WTC11 (cell line): ENCODE measurements around the gene COL13A1. TPM values are rescaled to one million over a fixed set of nuclear protein-coding genes. Genes with fewer than 3 reads are reported as not detected.

Source experiments
- ATAC-seq: fragments of 200-7000 bp; cut with Tn5 transposase; 2 replicates; pipeline ENCODE4 v1.10.0; 2021; ENCODE audit warnings: mild to moderate bottlenecking, moderate library complexity
- CTCF ChIA-PET: fragments of 300-600 bp; sonication (Branson Sonifier 250); formaldehyde crosslinking; loops from one replicate; lab custom pipeline; 2021; ENCODE audit warnings: antibody characterized with exemption; lab: Charles Lee
- POLR2A ChIA-PET: fragments of 350-600 bp; sonication (Branson Sonifier 250); formaldehyde crosslinking; loops from one replicate; lab custom pipeline; 2021; ENCODE audit warnings: antibody characterized with exemption; lab: Charles Lee
- DNase-seq: peaks from one replicate; pipeline ENCODE4 v3.0.0; 2021; ENCODE audit warnings: low spot score
- H3K27ac Mint-ChIP-seq: 2 replicates; pipeline ENCODE4 v1.8.0; 2021; ENCODE audit warnings: mixed read lengths
- H3K27me3 Mint-ChIP-seq: 2 replicates; pipeline ENCODE4 v1.8.0; 2021; ENCODE audit warnings: low read depth, mild to moderate bottlenecking, moderate library complexity, mixed read lengths
- H3K36me3 Mint-ChIP-seq: 2 replicates; pipeline ENCODE4 v1.8.0; 2021; ENCODE audit warnings: mixed read lengths
- H3K4me1 Mint-ChIP-seq: 2 replicates; pipeline ENCODE4 v1.8.0; 2022; ENCODE audit warnings: mixed read lengths
- H3K4me3 Mint-ChIP-seq: 2 replicates; pipeline ENCODE4 v1.8.0; 2021; ENCODE audit warnings: mild to moderate bottlenecking, moderate library complexity, mixed read lengths
- H3K9me3 Mint-ChIP-seq: 2 replicates; pipeline ENCODE4 v1.8.0; 2021; ENCODE audit warnings: mixed read lengths
- AR ChIP-seq: fragments of 250-450 bp; sonication (Bioruptor Pico); IDR thresholded peaks from 2 replicates; pipeline ENCODE4 v1.9.0; 2021; ENCODE audit warnings: mild to moderate bottlenecking
- CTCF ChIP-seq: fragments of 200-600 bp; IDR thresholded peaks from 2 replicates; pipeline ENCODE4 v1.8.0; 2022; ENCODE audit warnings: antibody characterized with exemption
- ETV6 ChIP-seq: sonication (generic); formaldehyde crosslinking; IDR thresholded peaks from 2 replicates; pipeline ENCODE4 v1.8.1; 2022; ENCODE audit warnings: mild to moderate bottlenecking, missing genetic modification reagents
- GRHL2 ChIP-seq: fragments of 250-450 bp; sonication (Bioruptor Pico); IDR thresholded peaks from 2 replicates; pipeline ENCODE4 v1.8.0; 2022; ENCODE audit warnings: mild to moderate bottlenecking, moderate library complexity; ENCODE audit not compliant: insufficient replicate concordance, severe bottlenecking
- HMGA2 ChIP-seq: fragments of 250-450 bp; sonication (Bioruptor Pico); IDR thresholded peaks from 2 replicates; pipeline ENCODE4 v1.4.0; 2021; ENCODE audit warnings: mild to moderate bottlenecking, moderate library complexity
- IRF1 ChIP-seq: sonication (generic); formaldehyde crosslinking; IDR thresholded peaks from 2 replicates; pipeline ENCODE4 v1.8.0; 2023; ENCODE audit warnings: missing genetic modification reagents
- MAX ChIP-seq: sonication (generic); formaldehyde crosslinking; IDR thresholded peaks from 2 replicates; pipeline ENCODE4 v1.8.0; 2022; ENCODE audit warnings: mild to moderate bottlenecking, missing genetic modification reagents
- MXD4 ChIP-seq: fragments of 250-450 bp; sonication (Bioruptor Pico); IDR thresholded peaks from 2 replicates; pipeline ENCODE4 v1.8.0; 2021; ENCODE audit warnings: mild to moderate bottlenecking, moderate library complexity, borderline replicate concordance
- SP1 ChIP-seq: sonication (generic); formaldehyde crosslinking; conservative IDR thresholded peaks from 2 replicates; pipeline ENCODE4 v1.8.1; 2022; ENCODE audit warnings: missing genetic modification reagents
- ZNF317 ChIP-seq: sonication (generic); formaldehyde crosslinking; IDR thresholded peaks from 2 replicates; pipeline ENCODE4 v1.8.1; 2023; ENCODE audit warnings: low read depth, mild to moderate bottlenecking, moderate library complexity, missing genetic modification reagents, borderline replicate concordance
- ZNF416 ChIP-seq: fragments of 250-450 bp; sonication (Bioruptor Pico); IDR thresholded peaks from 2 replicates; pipeline ENCODE4 v1.9.0; 2021; ENCODE audit warnings: mild to moderate bottlenecking, inconsistent platforms
- total RNA-seq: library from RNA; stranded (reverse); gene quantifications from 3 replicates; pipeline ENCODE4 v1.2.3, GENCODE V29; 2021
- TF ChIP-seq, protein P1 (sequence below): sonication (generic); formaldehyde crosslinking; IDR thresholded peaks from 2 replicates; pipeline ENCODE4 v1.8.0; 2023; ENCODE audit warnings: missing genetic modification reagents, mild to moderate bottlenecking, borderline replicate concordance

Gene COL13A1
- total RNA-seq, 1 experiment from 2014 or later: 7.1 TPM

DNA sequence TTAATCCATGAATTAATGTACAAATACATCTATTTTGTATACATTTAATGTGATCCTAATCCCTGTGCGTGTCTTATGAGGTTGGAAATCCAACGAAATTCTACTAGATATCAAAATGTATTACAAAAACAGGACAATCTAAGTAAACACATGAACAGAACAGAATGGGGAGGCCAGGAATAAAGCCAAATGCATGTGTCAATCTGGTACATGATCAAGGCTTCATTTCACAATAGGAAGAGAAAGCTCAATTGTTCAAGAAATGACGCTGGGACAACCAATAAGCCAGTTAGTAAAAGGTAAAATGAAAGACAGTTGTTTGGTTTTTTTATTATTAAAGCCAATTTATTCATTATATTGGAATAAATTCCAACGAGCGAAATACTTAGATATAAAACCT, 83.0 kb downstream of the COL13A1 start:
- no peak overlapping the region for H3K27ac Mint-ChIP-seq
- POLR2A ChIA-PET: no interaction called here
- H3K4me3 Mint-ChIP-seq: no peak overlapping the region
- TF ChIP-seq AR: no peak
- no peak for TF ChIP-seq IRF1
- TF ChIP-seq ZNF317 (CRISPR knock-in tag): no peak
- TF ChIP-seq HMGA2: no peak
- TF ChIP-seq GRHL2 (CRISPR knock-in tag): no peak
- TF ChIP-seq ETV6 (CRISPR knock-in tag): no peak
- TF ChIP-seq MAX: no peak
- TF ChIP-seq MXD4 (CRISPR knock-in tag): no peak
- no peak for TF ChIP-seq ZNF416 (CRISPR knock-in tag)
- TF ChIP-seq, all 79 proteins: peak for 0
- ATAC-seq (no peak), DNase-seq (no peak)
- peaks cover 23% of the 10 kb centered on the region for H3K4me1 Mint-ChIP-seq
- H3K27me3 Mint-ChIP-seq: no peaks in the 10 kb centered on the region; the same call in 1 of the 2 replicates
- CTCF ChIA-PET: interaction anchor here (1.8 to 3.1 kb wide), 5 partner anchors 24 to 98 kb away, joined by 11 to 73 read pairs (median 18); no protein-coding TSS in a partner anchor
- H3K9me3 Mint-ChIP-seq: no peaks in the 10 kb centered on the region
- no peaks in the 10 kb centered on the region for H3K36me3 Mint-ChIP-seq

DNA sequence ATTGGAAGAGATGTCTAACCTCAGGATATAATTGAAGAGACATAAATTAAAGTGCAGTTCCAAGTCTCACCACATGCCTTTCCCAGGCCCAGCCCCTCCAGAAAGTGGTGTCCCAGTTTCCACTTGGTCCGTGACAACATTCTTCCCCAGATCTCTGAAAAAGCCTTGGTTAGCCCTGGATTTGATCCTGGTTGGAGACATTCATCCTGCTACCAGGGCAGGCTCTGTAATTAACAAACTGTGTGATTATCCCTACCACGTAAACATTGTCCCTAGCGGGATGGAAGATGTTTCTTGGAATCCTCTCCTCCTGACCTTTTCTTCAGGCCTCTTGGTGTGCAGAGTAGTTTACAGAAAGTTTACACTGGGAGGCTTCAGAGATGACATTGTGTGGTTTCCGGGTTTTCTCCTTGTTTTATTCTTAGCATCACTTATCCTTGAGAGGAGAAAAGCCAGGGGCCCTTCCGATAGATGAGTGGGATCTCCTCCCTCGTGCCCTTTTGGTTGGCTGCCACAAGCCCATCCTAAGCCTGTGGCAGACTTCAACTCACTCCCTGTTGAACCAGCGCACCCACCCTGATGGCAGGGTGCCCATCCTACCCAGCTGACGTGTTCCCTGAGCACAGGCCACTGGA, 83.8 kb downstream of the COL13A1 start:
- Mint-ChIP-seq H3K27me3 (no peaks in the 10 kb centered on the region; the same call in none of the 2 replicates), H3K36me3 (no peaks in the 10 kb centered on the region), H3K9me3 (no peaks in the 10 kb centered on the region), H3K4me3 (no peak overlapping the region), H3K4me1 (peaks cover 16% of the 10 kb centered on the region), H3K27ac (no peak overlapping the region)
- ChIA-PET CTCF (interaction anchor here (2.9 kb wide), 1 partner anchor 26 kb away, joined by 18 read pairs; no protein-coding TSS in a partner anchor), POLR2A (no interaction called here)
- ATAC-seq (peak; percentile 48), DNase-seq (no peak)
- TF ChIP-seq CTCF (peak; percentile 42; the same call in 1 of the 2 replicates), SP1 (no peak)
- TF ChIP-seq, protein P1, sequence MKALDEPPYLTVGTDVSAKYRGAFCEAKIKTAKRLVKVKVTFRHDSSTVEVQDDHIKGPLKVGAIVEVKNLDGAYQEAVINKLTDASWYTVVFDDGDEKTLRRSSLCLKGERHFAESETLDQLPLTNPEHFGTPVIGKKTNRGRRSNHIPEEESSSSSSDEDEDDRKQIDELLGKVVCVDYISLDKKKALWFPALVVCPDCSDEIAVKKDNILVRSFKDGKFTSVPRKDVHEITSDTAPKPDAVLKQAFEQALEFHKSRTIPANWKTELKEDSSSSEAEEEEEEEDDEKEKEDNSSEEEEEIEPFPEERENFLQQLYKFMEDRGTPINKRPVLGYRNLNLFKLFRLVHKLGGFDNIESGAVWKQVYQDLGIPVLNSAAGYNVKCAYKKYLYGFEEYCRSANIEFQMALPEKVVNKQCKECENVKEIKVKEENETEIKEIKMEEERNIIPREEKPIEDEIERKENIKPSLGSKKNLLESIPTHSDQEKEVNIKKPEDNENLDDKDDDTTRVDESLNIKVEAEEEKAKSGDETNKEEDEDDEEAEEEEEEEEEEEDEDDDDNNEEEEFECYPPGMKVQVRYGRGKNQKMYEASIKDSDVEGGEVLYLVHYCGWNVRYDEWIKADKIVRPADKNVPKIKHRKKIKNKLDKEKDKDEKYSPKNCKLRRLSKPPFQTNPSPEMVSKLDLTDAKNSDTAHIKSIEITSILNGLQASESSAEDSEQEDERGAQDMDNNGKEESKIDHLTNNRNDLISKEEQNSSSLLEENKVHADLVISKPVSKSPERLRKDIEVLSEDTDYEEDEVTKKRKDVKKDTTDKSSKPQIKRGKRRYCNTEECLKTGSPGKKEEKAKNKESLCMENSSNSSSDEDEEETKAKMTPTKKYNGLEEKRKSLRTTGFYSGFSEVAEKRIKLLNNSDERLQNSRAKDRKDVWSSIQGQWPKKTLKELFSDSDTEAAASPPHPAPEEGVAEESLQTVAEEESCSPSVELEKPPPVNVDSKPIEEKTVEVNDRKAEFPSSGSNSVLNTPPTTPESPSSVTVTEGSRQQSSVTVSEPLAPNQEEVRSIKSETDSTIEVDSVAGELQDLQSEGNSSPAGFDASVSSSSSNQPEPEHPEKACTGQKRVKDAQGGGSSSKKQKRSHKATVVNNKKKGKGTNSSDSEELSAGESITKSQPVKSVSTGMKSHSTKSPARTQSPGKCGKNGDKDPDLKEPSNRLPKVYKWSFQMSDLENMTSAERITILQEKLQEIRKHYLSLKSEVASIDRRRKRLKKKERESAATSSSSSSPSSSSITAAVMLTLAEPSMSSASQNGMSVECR: no peak
